GM12875 (cell line): ENCODE results near the gene PRRX1.

Source experiments
- H3K4me3 ChIP-seq: one replicate; pipeline ENCODE4 v1.5.1; 2011; ENCODE audit warnings: low read depth, low read length, control low read depth
- CTCF ChIP-seq: IDR thresholded peaks from 2 replicates; pipeline ENCODE4 v1.5.1; 2011; ENCODE audit warnings: low read depth, mild to moderate bottlenecking, control low read depth, inconsistent platforms, low read length, moderate library complexity, borderline replicate concordance; ENCODE audit not compliant: insufficient read depth

PRRX1 gene

GRCh38 chr1:170672316-170672715 is 8.4 kb downstream of the PRRX1 start:
- H3K4me3 ChIP-seq, result no peak overlapping the region
- no peak for TF ChIP-seq CTCF

GRCh38 chr1:170674239-170674638 is 10.3 kb downstream of the PRRX1 start:
- H3K4me3 ChIP-seq, result no peak overlapping the region

GRCh38 chr1:170674986-170675385 is 11.1 kb downstream of the PRRX1 start:
- no peak for TF ChIP-seq CTCF
- H3K4me3 ChIP-seq, result no peak overlapping the region

More at GRCh38 chr1:170674239-170674638, 10.3 kb downstream of the PRRX1 start:
- no peak for TF ChIP-seq CTCF

- H3K4me3 ChIP-seq, result no peak overlapping the region
Measured at GRCh38 chr1:170675865-170676264, 11.9 kb downstream of the PRRX1 start.

GRCh38 chr1:170676628-170677027 is 12.7 kb downstream of the PRRX1 start:
- no peak overlapping the region for H3K4me3 ChIP-seq
- TF ChIP-seq CTCF, result no peak

More at GRCh38 chr1:170675865-170676264, 11.9 kb downstream of the PRRX1 start:
- TF ChIP-seq CTCF, result no peak

- no peak overlapping the region for H3K4me3 ChIP-seq
- no peak for TF ChIP-seq CTCF
Measured at GRCh38 chr1:170678027-170678600, 14.2 kb downstream of the PRRX1 start.

GRCh38 chr1:170680428-170680827 is 16.5 kb downstream of the PRRX1 start:
- no peak for TF ChIP-seq CTCF

More at GRCh38 chr1:170680428-170680827, 16.5 kb downstream of the PRRX1 start:
- no peak overlapping the region for H3K4me3 ChIP-seq
